GM18873 (cell line): ENCODE data around the gene PTPRD.
A peak's percentile ranks its signal among the peaks of the same experiment; 100 is the strongest.

Source experiments
- ATAC-seq: cut with Tn5 transposase; IDR thresholded peaks from one replicate; pipeline ENCODE4 v1.9.1; 2021; ENCODE audit warnings: mild to moderate bottlenecking, moderate library complexity, moderate number of reproducible peaks; ENCODE audit not compliant: unreplicated experiment, low FRiP score

The PTPRD gene

GRCh38 chr9:9674461-9674860 lies 938.3 kb downstream of the PTPRD start:
- ATAC-seq, result no peak

- ATAC-seq, result no peak
Observed at GRCh38 chr9:9670454-9670853, 942.3 kb downstream of the PTPRD start.

- ATAC-seq, result no peak
Observed at GRCh38 chr9:9645006-9645405, 967.8 kb downstream of the PTPRD start.

GRCh38 chr9:9631284-9631683 lies 981.5 kb downstream of the PTPRD start:
- ATAC-seq, result peak; percentile 43

- no peak for ATAC-seq
Observed at GRCh38 chr9:9625248-9625647, 987.6 kb downstream of the PTPRD start.

GRCh38 chr9:9623506-9623905 lies 989.3 kb downstream of the PTPRD start:
- no peak for ATAC-seq

GRCh38 chr9:9621355-9621940 lies 991.4 kb downstream of the PTPRD start:
- no peak for ATAC-seq

GRCh38 chr9:9620736-9621135 lies 992.1 kb downstream of the PTPRD start:
- ATAC-seq, result no peak

GRCh38 chr9:9615086-9615485 lies 997.7 kb downstream of the PTPRD start:
- ATAC-seq, result no peak

GRCh38 chr9:9614607-9615006 lies 998.2 kb downstream of the PTPRD start:
- ATAC-seq, result no peak

GRCh38 chr9:9612755-9613154 lies 1000.0 kb downstream of the PTPRD start:
- ATAC-seq, result no peak

- peak; percentile 54 for ATAC-seq
Observed at GRCh38 chr9:9612270-9612669, 1000.5 kb downstream of the PTPRD start.

GRCh38 chr9:9605681-9606080 lies 1007.1 kb downstream of the PTPRD start:
- ATAC-seq, result no peak

GRCh38 chr9:9603345-9603744 lies 1009.5 kb downstream of the PTPRD start:
- ATAC-seq, result no peak

- no peak for ATAC-seq
Observed at GRCh38 chr9:9598723-9599122, 1014.1 kb downstream of the PTPRD start.

- no peak for ATAC-seq
Observed at GRCh38 chr9:9592104-9592503, 1020.7 kb downstream of the PTPRD start.

- no peak for ATAC-seq
Observed at GRCh38 chr9:9585920-9586319, 1026.9 kb downstream of the PTPRD start.

- no peak for ATAC-seq
Observed at GRCh38 chr9:9574080-9574479, 1038.7 kb downstream of the PTPRD start.

- ATAC-seq, result no peak
Observed at GRCh38 chr9:9565700-9566099, 1047.1 kb downstream of the PTPRD start.

- no peak for ATAC-seq
Observed at GRCh38 chr9:9563817-9564216, 1049.0 kb downstream of the PTPRD start.

- no peak for ATAC-seq
Observed at GRCh38 chr9:9560382-9561035, 1052.3 kb downstream of the PTPRD start.

- no peak for ATAC-seq
Observed at GRCh38 chr9:9558907-9559306, 1053.9 kb downstream of the PTPRD start.
